ENCODE data around the gene BCAR3. TPM values are rescaled to one million over a fixed set of nuclear protein-coding genes. Genes with fewer than 3 reads are reported as not detected.
"Not testable (repeated sequence)": the region's sequence is repeated elsewhere in the genome, so short reads cannot be mapped to it uniquely, and the experiment has no call there.

Gene BCAR3
- total RNA-seq, 1 donor from 2014 or later, result 41.0 TPM

GRCh38 chr1:93705892-93706500, 24.4 kb upstream of the BCAR3 start:
- peak; percentile 62 for DNase-seq (ENCODE audit: low read depth)

GRCh38 chr1:93704052-93704451, 22.4 kb upstream of the BCAR3 start:
- no peak for DNase-seq (ENCODE audit: low read depth)

DNA sequence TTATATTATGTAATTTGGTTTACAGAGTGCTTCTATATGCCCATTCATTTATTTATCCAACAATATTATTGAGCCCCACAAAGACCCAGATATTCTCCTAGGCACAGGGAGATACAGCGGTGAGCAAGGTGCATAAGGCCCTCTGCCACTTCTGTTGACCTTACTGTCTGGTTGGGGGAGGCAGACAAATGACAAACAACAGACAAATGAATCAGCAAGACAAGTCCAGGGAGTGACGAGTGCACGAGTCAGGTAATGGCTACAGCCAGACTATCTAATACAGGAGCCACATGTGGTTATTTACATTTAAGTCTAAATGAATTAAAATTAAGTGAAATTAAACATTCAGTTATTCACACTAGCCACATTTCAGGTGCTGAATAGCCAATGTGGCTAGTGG, 22.0 kb upstream of the BCAR3 start:
- DNase-seq (ENCODE audit: low read depth), result peak; percentile 54

DNA sequence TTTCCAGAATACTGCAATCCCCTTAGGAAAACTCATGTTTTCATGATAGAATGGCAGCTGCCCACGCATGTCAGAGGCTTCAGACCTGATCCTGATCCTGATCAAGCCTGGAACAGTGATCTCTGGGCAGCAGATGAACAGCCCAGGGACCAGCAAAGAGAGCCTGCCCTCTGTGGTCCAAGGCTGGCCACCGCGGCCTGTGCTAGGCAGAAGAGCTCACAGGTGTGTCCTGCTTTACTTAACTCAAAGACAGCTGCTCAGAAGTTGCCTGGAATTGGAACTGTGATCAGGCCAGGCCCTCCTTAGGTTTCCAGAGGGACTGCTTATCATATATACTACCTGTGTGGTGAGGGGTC, 21.2 kb upstream of the BCAR3 start:
- no peak for DNase-seq (ENCODE audit: low read depth)

DNA sequence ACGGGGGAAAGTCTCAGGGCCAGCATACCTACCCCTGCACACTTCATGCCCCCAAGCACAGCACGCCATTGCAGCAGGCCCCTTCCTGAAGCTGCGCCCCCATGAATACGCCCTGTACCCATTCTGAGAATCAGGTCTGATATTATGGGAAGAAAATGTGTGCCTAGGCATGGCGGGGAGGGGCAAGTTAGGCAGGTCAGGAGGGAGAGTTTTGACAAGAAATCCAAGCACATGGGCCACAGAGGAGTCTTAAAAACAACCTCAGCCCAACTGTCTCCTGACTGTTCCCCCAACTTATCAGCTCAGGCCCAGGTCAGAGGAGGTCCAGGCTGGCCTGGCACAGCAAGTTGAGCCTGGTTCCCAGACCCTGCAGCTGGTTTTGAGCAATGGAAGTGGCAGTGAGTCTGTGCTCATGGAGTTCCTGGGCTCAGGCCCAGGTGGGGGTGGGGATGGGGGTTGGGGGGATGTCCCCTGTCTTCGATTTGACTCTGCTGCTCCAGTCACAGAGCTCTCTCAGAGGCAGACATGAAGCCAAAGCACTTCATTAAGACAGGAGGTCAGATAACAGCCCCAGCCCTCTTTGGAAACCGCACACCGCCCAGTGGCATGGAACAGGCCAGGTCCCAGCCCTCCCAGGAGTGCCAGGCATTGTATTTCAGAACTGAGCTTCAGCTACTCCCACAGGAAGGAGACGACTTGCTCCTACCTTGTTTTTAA, 20.6 kb upstream of the BCAR3 start:
- DNase-seq (ENCODE audit: low read depth), result peak; percentile 77

- peak; percentile 100 for DNase-seq (ENCODE audit: low read depth)
Observed at GRCh38 chr1:93701629-93702028, 20.0 kb upstream of the BCAR3 start.

- no peak for DNase-seq (ENCODE audit: low read depth)
Observed at GRCh38 chr1:93700532-93701469, 19.2 kb upstream of the BCAR3 start.

GRCh38 chr1:93699503-93700168, 18.0 kb upstream of the BCAR3 start:
- no peak for DNase-seq (ENCODE audit: low read depth)

- DNase-seq (ENCODE audit: low read depth), result no peak
Observed at GRCh38 chr1:93699049-93699384, 17.4 kb upstream of the BCAR3 start.

- no peak for DNase-seq (ENCODE audit: low read depth)
Observed at GRCh38 chr1:93698329-93699048, 16.9 kb upstream of the BCAR3 start.

DNA sequence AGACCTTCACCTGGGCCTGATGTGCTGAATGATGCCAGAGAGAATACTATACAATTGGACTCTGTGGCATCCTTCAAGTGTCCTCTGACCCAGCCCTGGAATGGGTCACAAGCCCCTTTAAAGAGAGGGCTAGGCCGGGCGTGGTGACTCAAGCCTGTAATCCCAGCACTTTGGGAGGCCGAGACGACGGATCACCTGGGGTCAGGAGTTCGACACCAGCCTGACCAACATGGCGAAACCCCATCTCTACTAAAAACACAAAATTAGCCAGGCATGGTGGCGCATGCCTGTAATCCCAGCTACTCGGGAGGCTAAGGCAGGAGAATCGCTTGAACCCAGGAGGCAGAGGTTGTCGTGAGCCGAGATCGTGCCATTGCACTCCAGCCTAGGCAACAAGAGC, 15.9 kb upstream of the BCAR3 start:
- not testable (repeated sequence) for DNase-seq (ENCODE audit: low read depth)

DNA sequence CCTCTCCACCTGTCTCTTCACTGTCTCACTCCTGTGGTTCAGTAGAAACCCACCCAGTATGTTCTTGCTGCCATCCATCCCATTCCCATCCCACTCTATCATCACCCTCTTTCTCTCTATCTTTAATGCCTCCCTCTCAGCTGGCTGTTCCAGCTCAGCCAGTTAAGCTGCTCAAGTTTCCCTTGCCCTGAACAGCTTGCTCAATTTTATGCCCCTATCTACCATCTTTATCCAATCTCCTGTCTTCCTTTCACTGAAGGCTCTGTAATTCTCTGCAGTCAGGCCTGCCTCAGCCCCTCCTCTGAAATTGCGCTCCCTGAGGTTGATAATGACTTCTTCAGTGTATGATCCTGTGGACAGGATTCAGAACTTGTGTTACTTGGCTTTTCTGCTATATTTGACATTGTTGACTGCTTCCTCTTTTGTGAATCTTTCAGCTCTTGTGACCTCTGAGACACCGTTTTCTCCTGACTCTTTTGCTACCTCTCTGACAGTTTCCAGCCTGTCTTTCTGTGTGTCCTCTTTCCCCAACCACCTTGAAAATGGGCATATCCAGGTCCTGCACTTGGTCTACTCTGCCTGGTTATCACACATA, 13.9 kb upstream of the BCAR3 start:
- DNase-seq (ENCODE audit: low read depth), result no peak

DNA sequence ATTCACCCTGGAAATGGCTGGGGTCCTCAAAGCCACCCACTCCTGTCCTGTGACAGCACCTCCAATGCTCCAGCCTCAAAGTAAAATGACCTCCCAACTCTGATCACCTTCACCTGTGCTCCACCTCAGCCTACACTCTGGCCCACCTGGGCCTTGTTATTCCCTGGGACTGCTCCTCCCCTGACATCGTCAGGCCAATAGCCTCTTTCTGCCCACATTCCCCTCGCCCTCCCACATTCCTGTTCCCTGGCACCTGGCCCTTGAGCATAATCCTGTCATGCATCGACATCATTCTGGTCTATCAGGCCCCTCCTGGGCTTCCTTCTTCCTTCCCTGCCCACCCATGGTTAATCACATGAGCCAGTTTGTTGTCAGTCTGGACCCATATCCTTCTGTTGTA, 13.2 kb upstream of the BCAR3 start:
- peak; percentile 61 for DNase-seq (ENCODE audit: low read depth)

DNA sequence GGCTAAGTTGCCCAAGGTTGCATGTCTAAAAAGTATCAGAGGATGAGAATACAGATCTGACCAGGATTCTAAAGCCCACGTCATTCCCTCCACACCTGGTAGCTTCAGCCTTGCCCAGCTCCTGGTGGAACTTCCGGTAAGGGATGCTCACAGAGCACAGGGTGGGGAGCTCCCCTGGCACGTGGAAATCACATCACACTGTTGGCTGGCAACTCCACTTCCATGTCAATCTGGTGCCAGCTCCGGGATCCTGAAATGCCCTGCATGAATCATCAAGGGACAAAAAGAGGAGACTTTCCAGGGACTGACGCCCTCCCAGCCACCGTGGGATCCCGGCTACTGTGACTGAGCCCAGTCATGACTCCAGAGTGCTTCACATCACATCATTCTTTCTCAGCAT, 12.4 kb upstream of the BCAR3 start:
- DNase-seq (ENCODE audit: low read depth), result peak; percentile 64

GRCh38 chr1:93692983-93693591, 11.4 kb upstream of the BCAR3 start:
- peak; percentile 97 for DNase-seq (ENCODE audit: low read depth)

DNA sequence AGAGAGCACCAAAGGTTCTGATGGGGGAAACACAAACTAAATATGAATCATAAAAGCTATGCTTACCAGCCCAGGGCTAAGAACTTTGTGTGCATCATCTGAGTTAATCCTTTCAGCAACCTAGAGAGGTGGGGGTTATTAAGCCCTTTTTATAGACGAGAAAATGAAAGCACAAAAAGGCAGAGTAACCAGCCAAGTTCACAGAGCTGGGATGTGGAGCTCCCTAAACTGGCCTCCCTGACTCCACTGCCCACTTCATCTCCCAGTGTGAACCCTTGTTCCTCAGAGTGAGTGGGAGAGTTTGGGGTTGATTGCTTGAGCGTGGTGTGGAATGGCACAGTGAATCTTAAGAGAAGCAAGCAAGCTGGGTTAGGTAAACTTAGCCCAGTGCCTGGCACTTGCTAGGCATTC, 10.8 kb upstream of the BCAR3 start:
- DNase-seq (ENCODE audit: low read depth), result peak; percentile 63

DNA sequence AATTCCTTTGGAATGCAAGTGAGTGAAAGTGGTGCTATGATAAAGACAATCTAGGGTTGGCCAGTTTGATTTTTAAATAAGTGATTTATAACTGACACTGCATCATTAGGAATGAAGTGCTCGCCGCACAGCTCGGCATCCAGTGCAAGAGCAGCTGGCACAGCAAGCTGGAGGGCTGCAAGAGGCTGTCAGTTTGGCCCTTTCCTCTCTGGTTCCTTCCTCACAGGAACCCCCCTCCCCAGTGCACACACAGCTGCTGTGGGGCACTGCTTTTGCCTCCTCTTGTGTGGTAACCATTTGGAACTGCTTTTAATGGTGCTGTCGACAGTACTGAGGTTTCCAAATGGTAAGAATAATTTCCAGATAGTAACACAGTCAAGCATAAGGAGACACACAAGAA, 10.4 kb upstream of the BCAR3 start:
- DNase-seq (ENCODE audit: low read depth), result no peak

DNA sequence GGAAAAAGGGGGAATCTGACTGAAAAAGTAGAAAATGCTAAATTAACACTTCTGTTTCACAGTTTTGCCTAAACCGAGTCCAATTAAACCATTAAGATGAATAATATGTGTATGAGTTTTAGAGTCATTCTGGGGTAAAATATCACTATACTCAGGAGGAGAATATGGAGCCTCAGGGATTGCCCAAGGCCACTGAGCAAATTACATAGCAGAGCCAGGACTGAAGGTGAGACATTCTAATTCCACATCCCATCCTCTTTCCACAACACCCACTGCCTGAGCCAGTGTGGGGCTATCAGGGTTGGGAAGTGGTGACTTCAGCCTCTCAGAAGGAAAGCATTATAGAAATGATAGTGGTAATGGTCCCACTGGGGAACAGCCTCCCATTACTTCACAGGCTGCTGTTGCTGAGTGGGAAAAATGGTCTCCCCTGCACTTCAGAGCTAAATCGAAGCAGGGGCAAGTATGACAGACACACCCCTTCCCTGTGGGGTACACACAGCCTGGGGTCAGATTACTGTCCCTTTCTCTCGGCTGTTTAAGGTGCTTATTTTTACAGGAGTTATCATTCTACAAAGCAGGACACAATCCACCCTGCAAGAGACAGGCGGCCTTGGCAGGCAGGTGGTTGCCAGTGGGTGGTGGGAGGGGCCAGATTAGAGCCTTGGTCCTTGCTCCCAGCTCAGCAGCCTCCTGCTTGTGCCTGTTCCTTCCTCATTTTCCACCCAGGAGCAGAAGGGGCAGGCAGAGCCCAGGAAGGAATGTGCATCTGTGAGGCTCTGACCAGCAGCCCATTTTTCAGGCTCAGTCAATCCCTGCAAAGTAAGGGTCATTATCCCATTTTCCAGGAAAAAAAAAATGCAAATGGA, 9.5 kb upstream of the BCAR3 start:
- no peak for DNase-seq (ENCODE audit: low read depth)

DNA sequence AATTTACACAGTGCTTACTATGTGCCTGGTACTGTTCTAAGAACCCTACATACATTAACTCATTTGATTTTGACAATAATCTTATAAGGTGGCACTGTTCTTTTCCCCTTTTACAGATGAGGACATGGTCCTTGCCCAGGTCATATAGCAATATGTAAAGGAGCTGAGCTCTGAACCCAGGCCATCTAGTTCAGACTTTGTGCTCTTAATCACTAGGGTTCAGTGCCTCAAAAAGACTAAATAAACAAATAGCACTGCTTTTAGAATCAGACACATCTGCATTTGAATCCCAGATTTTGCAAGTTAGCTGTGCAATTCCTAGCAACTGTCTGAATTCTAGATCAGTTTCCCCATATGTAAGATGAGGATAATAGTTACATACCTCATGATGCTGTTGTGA, 8.7 kb upstream of the BCAR3 start:
- DNase-seq (ENCODE audit: low read depth), result no peak

Data from renal cortical epithelial cell (primary cell).